ENCODE measurements around the gene TUBGCP2.
"Not testable (repeated sequence)": the region's sequence is repeated elsewhere in the genome, so short reads cannot be mapped to it uniquely, and the experiment has no call there.

Gene TUBGCP2

GRCh38 chr10:133325440-133326222 lies 17.0 kb upstream of the TUBGCP2 start:
- no peak for DNase-seq (ENCODE audit: low read depth)

GRCh38 chr10:133324857-133325260 lies 16.2 kb upstream of the TUBGCP2 start:
- DNase-seq (ENCODE audit: low read depth): no peak

- no peak for DNase-seq (ENCODE audit: low read depth)
Observed at GRCh38 chr10:133324198-133324792, 15.6 kb upstream of the TUBGCP2 start.

- DNase-seq (ENCODE audit: low read depth): not testable (repeated sequence)
Observed at GRCh38 chr10:133322064-133322709, 13.5 kb upstream of the TUBGCP2 start.

GRCh38 chr10:133320852-133321422 lies 12.3 kb upstream of the TUBGCP2 start:
- not testable (repeated sequence) for DNase-seq (ENCODE audit: low read depth)

- no peak for DNase-seq (ENCODE audit: low read depth)
Observed at GRCh38 chr10:133318494-133319127, 9.9 kb upstream of the TUBGCP2 start.

- DNase-seq (ENCODE audit: low read depth): no peak
Observed at GRCh38 chr10:133316732-133317131, 8.1 kb upstream of the TUBGCP2 start.

GRCh38 chr10:133316266-133316665 lies 7.6 kb upstream of the TUBGCP2 start:
- no peak for DNase-seq (ENCODE audit: low read depth)

- DNase-seq (ENCODE audit: low read depth): no peak
Observed at GRCh38 chr10:133315847-133316246, 7.2 kb upstream of the TUBGCP2 start.

GRCh38 chr10:133314911-133315310 lies 6.2 kb upstream of the TUBGCP2 start:
- no peak for DNase-seq (ENCODE audit: low read depth)

GRCh38 chr10:133313192-133313591 lies 4.5 kb upstream of the TUBGCP2 start:
- no peak for DNase-seq (ENCODE audit: low read depth)

GRCh38 chr10:133312769-133313145 lies 4.1 kb upstream of the TUBGCP2 start:
- no peak for DNase-seq (ENCODE audit: low read depth)

- no peak for DNase-seq (ENCODE audit: low read depth)
Observed at GRCh38 chr10:133312016-133312768, 3.5 kb upstream of the TUBGCP2 start.

- no peak for DNase-seq (ENCODE audit: low read depth)
Observed at GRCh38 chr10:133311570-133311969, 2.9 kb upstream of the TUBGCP2 start.

GRCh38 chr10:133310789-133311188 lies 2.1 kb upstream of the TUBGCP2 start:
- no peak for DNase-seq (ENCODE audit: low read depth)

GRCh38 chr10:133310399-133310755 lies 1.7 kb upstream of the TUBGCP2 start:
- DNase-seq (ENCODE audit: low read depth): no peak

GRCh38 chr10:133309720-133310398 lies 1.2 kb upstream of the TUBGCP2 start:
- no peak for DNase-seq (ENCODE audit: low read depth)

GRCh38 chr10:133309100-133309719 lies 538 bp upstream of the TUBGCP2 start:
- no peak for DNase-seq (ENCODE audit: low read depth)

GRCh38 chr10:133307776-133308420 lies 774 bp downstream of the TUBGCP2 start:
- DNase-seq (ENCODE audit: low read depth): no peak

GRCh38 chr10:133306941-133307379 lies 1.7 kb downstream of the TUBGCP2 start:
- no peak for DNase-seq (ENCODE audit: low read depth)

All from GM04503 (cell line).